ENCODE results near the gene WAC.

WAC gene

GRCh38 chr10:28578454-28578853, 45.5 kb downstream of the WAC start:
- TF ChIP-seq, protein P1, sequence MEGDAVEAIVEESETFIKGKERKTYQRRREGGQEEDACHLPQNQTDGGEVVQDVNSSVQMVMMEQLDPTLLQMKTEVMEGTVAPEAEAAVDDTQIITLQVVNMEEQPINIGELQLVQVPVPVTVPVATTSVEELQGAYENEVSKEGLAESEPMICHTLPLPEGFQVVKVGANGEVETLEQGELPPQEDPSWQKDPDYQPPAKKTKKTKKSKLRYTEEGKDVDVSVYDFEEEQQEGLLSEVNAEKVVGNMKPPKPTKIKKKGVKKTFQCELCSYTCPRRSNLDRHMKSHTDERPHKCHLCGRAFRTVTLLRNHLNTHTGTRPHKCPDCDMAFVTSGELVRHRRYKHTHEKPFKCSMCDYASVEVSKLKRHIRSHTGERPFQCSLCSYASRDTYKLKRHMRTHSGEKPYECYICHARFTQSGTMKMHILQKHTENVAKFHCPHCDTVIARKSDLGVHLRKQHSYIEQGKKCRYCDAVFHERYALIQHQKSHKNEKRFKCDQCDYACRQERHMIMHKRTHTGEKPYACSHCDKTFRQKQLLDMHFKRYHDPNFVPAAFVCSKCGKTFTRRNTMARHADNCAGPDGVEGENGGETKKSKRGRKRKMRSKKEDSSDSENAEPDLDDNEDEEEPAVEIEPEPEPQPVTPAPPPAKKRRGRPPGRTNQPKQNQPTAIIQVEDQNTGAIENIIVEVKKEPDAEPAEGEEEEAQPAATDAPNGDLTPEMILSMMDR (IDR thresholded peaks at IDR 0.05; ENCODE audit: borderline replicate concordance, insufficient read depth, low read depth, low read length): no peak
- no peak overlapping the region for H3K4me3 ChIP-seq (ENCODE audit: low read depth, low read length)

DNA sequence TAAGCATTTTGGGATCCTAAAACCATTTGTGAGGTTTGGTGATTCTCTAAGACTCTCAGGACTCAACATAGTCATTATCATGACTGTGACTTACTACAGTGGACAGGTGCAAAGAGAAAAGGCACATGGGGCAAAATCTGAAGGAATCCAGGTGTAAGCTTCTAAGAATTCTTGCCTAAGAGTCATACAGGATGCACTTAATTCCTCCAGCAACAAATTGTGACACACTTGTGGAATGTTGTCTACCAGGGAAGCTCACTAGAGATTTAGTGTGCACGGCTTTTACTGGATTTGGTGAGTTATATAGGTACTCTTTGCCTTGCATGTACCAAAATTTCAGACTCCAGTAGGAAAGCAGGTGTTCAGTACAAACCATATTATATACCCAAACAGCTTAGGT, 47.9 kb downstream of the WAC start:
- no peak overlapping the region for H3K4me3 ChIP-seq (ENCODE audit: low read depth, low read length)
- TF ChIP-seq, protein P1 (IDR thresholded peaks at IDR 0.05; ENCODE audit: borderline replicate concordance, insufficient read depth, low read depth, low read length): no peak

- TF ChIP-seq, protein P1 (IDR thresholded peaks at IDR 0.05; ENCODE audit: borderline replicate concordance, insufficient read depth, low read depth, low read length): no peak
- no peak overlapping the region for H3K4me3 ChIP-seq (ENCODE audit: low read depth, low read length)
These were observed 49.0 kb downstream of the WAC start for GRCh38 chr10:28581916-28582315.

- TF ChIP-seq, protein P1 (IDR thresholded peaks at IDR 0.05; ENCODE audit: borderline replicate concordance, insufficient read depth, low read depth, low read length): no peak
- no peak overlapping the region for H3K4me3 ChIP-seq (ENCODE audit: low read depth, low read length)
These were observed 52.2 kb downstream of the WAC start for GRCh38 chr10:28585076-28585475.

DNA sequence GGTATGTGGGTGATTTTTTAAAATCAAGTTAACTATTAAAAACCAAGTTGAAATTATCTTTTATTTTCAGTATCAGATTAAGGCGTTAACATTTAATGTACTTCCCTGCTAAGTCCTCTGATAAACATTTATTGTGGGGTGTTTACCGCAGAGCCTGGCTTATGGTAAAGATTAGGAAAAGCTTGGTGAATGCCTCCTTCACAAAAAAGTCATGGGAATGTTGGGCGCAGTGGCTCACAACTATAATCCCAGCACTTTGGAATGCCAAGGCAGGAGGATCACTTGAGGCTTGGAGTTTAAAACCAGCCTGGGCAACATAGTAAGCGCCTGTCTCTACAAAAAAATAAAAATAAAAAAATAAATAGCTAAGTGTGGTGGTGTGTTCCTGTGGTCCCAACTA, 53.3 kb downstream of the WAC start:
- no peak overlapping the region for H3K4me3 ChIP-seq (ENCODE audit: low read depth, low read length)
- TF ChIP-seq, protein P1 (IDR thresholded peaks at IDR 0.05; ENCODE audit: borderline replicate concordance, insufficient read depth, low read depth, low read length): no peak

- no peak overlapping the region for H3K4me3 ChIP-seq (ENCODE audit: low read depth, low read length)
- TF ChIP-seq, protein P1 (IDR thresholded peaks at IDR 0.05; ENCODE audit: borderline replicate concordance, insufficient read depth, low read depth, low read length): no peak
These were observed 54.5 kb downstream of the WAC start for GRCh38 chr10:28587270-28587969.

DNA sequence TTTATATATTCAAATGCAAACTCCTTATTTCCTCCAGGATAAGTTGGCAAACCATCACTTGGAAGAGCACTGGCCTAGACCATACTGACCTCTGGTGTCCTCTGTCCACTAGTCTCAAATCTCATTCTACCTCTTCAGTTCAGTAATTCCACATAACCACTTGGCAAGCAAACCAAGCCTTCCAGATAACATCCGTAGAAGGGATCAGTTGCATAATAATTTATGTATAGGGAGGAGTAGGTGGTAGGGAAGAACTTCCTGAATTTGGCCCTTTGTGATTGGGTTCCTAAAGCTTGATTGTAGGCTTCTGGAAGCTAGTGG, 55.0 kb downstream of the WAC start:
- TF ChIP-seq, protein P1 (IDR thresholded peaks at IDR 0.05; ENCODE audit: borderline replicate concordance, insufficient read depth, low read depth, low read length): no peak

More for the DNA sequence above, 55.0 kb downstream of the WAC start:
- no peak overlapping the region for H3K4me3 ChIP-seq (ENCODE audit: low read depth, low read length)
